HepG2 (cell line): ENCODE measurements around the gene FAM110D. TPM values are rescaled to one million over a fixed set of nuclear protein-coding genes. Genes with fewer than 3 reads are reported as not detected.

Experiments
- ARID5B ChIP-seq: IDR thresholded peaks from 2 replicates; pipeline ENCODE4 v1.4.0; 2020; ENCODE audit warnings: mild to moderate bottlenecking, missing genetic modification reagents
- ATF6 ChIP-seq: sonication (generic); formaldehyde crosslinking; conservative IDR thresholded peaks from 2 replicates; pipeline ENCODE4 v1.4.0; 2020; ENCODE audit warnings: missing genetic modification reagents
- CTCF ChIP-seq: sonication (generic); formaldehyde crosslinking; IDR thresholded peaks from 2 replicates; pipeline ENCODE4 v1.5.0; 2020; ENCODE audit warnings: mild to moderate bottlenecking, missing genetic modification reagents, moderate library complexity
- FOXA3 ChIP-seq: IDR thresholded peaks from 2 replicates; pipeline ENCODE4 v1.6.1; 2016; ENCODE audit warnings: missing genetic modification reagents, missing compliant biosample characterization
- HES4 ChIP-seq: sonication (generic); formaldehyde crosslinking; IDR thresholded peaks from 2 replicates; pipeline ENCODE4 v1.9.0; 2021; ENCODE audit warnings: mild to moderate bottlenecking, missing genetic modification reagents, borderline replicate concordance
- KLF16 ChIP-seq, 2 experiments: sonication (generic) in 1 of 2; formaldehyde crosslinking in 1 of 2; IDR thresholded peaks; 2 replicates each; pipeline versions ENCODE4 v1.6.1 to v1.8.0; 2016 to 2023; ENCODE audit warnings: missing genetic modification reagents in 2 of 2, missing compliant biosample characterization in 1 of 2
- NFIC ChIP-seq: IDR thresholded peaks from 2 replicates; pipeline ENCODE4 v1.6.1; 2012; ENCODE audit warnings: mild to moderate bottlenecking, low read length, inconsistent platforms
- PPARG ChIP-seq: conservative IDR thresholded peaks from 2 replicates; pipeline ENCODE4 v1.6.1; 2016; ENCODE audit warnings: missing biosample characterization, missing genetic modification reagents
- RAD21 ChIP-seq: fragments of 450-650 bp; formaldehyde crosslinking; IDR thresholded peaks from 2 replicates; pipeline ENCODE4 v1.5.0; 2020; ENCODE audit warnings: mild to moderate bottlenecking
- SMC3 ChIP-seq: IDR thresholded peaks from 2 replicates; pipeline ENCODE4 v1.6.1; 2011; ENCODE audit warnings: low read length, improper control_type of control experiment
- SP1 ChIP-seq, 2 experiments: fragments of 450-650 bp in 1 of 2; sonication (generic) in 1 of 2; formaldehyde crosslinking in 1 of 2; IDR thresholded peaks; 2 replicates each; pipeline versions ENCODE4 v1.4.0 to v1.6.1; 2016 to 2020; ENCODE audit warnings: missing genetic modification reagents in 1 of 2
- STAG1 ChIP-seq: sonication (generic); formaldehyde crosslinking; IDR thresholded peaks from 2 replicates; pipeline ENCODE4 v1.4.0; 2020; ENCODE audit warnings: missing genetic modification reagents
- THAP11 ChIP-seq: IDR thresholded peaks from 2 replicates; pipeline ENCODE4 v1.6.1; 2016; ENCODE audit warnings: missing biosample characterization, missing genetic modification reagents
- YEATS2 ChIP-seq: sonication (generic); formaldehyde crosslinking; IDR thresholded peaks from 2 replicates; pipeline ENCODE4 v1.4.0; 2020; ENCODE audit warnings: missing genetic modification reagents, borderline replicate concordance
- ZKSCAN5 ChIP-seq: sonication (generic); formaldehyde crosslinking; IDR thresholded peaks from 2 replicates; pipeline ENCODE4 v1.5.1; 2020; ENCODE audit warnings: mild to moderate bottlenecking, missing genetic modification reagents
- ZNF225 ChIP-seq: sonication (generic); formaldehyde crosslinking; IDR thresholded peaks from 2 replicates; pipeline ENCODE4 v1.4.0; 2020; ENCODE audit warnings: mild to moderate bottlenecking, missing genetic modification reagents
- ZNF33A ChIP-seq: sonication (generic); formaldehyde crosslinking; IDR thresholded peaks from 2 replicates; pipeline ENCODE4 v1.5.1; 2020; ENCODE audit warnings: missing genetic modification reagents, mild to moderate bottlenecking, moderate library complexity, borderline replicate concordance
- ZNF567 ChIP-seq: sonication (generic); formaldehyde crosslinking; IDR thresholded peaks from 2 replicates; pipeline ENCODE4 v1.8.1; 2023; ENCODE audit warnings: mild to moderate bottlenecking, missing genetic modification reagents, borderline replicate concordance
- ZUFSP ChIP-seq: sonication (generic); formaldehyde crosslinking; IDR thresholded peaks from 2 replicates; pipeline ENCODE4 v1.9.0; 2021; ENCODE audit warnings: missing genetic modification reagents, mild to moderate bottlenecking, borderline replicate concordance
- polyA plus RNA-seq, 8 experiments: library from polyadenylated mRNA; depleted of rRNA in 3 of 8; stranded (reverse) in 7 of 8; unstranded in 1 of 8; fragments of >200 nt; fragmentation: Illumina TruSeq in 4 of 8; extraction: Trizol in 4 of 8; gene quantifications; 2 replicates each; pipeline versions ENCODE4 v1.2.1 to v1.2.3, GENCODE V29; 2011 to 2016; ENCODE audit warnings: low read depth in 4 of 8, missing spikeins in 1 of 8, mixed read lengths in 1 of 8; ENCODE audit not compliant: insufficient read depth in 1 of 8
- total RNA-seq, 5 experiments: library from RNA; depleted of rRNA; stranded (reverse); fragments of >200 nt; fragmentation: Illumina TruSeq; extraction: Trizol; gene quantifications; 2 replicates each; pipeline ENCODE4 v1.2.3, GENCODE V29; 2016; ENCODE audit warnings: low read depth in 1 of 5

FAM110D gene
- total and polyA plus RNA-seq, 2 of the 13 experiments (the other 11 are each of a cell fraction or from before 2014, with no cell fraction given), result not detected

GRCh38 chr1:26145041-26145959, 13.6 kb upstream of the FAM110D start (continued):
- 0 out of 2 replicates have a peak, but pooled peaks have one; percentile 35 for TF ChIP-seq ARID5B (CRISPR knock-in tag)
- TF ChIP-seq THAP11, result 0 out of 2 replicates have a peak, but pooled peaks have one; percentile 23
- TF ChIP-seq ZKSCAN5 (CRISPR knock-in tag), result no peak
- 0 out of 4 replicates have a peak, but pooled peaks of 1 of the 2 experiments have one; percentile 30 for TF ChIP-seq KLF16 (CRISPR knock-in tag; IDR thresholded peaks at IDR 0.05)
- no peak for TF ChIP-seq ZUFSP
- no peak for TF ChIP-seq ATF6
- 0 out of 2 replicates have a peak, but pooled peaks have one; percentile 47 for TF ChIP-seq ZNF567 (CRISPR knock-in tag)
- no peak for TF ChIP-seq ZNF225
- TF ChIP-seq SMC3, result peak; percentile 90
- TF ChIP-seq STAG1 (CRISPR knock-in tag), result peak; percentile 81
- no peak for TF ChIP-seq SP1 (IDR thresholded peaks at IDR 0.05)
- no peak for TF ChIP-seq SP1 (CRISPR knock-in tag; IDR thresholded peaks at IDR 0.05)
- peak; percentile 87 for TF ChIP-seq CTCF (CRISPR knock-in tag)
- no peak for TF ChIP-seq HES4 (CRISPR knock-in tag)
- TF ChIP-seq YEATS2 (CRISPR knock-in tag), result 0 out of 2 replicates have a peak, but pooled peaks have one; percentile 35
- no peak for TF ChIP-seq ZNF33A
- 0 out of 2 replicates have a peak, but pooled peaks have one; percentile 23 for TF ChIP-seq FOXA3 (CRISPR knock-in tag)
- no peak for TF ChIP-seq NFIC
- TF ChIP-seq PPARG (CRISPR knock-in tag), result 0 out of 2 replicates have a peak, but pooled peaks have one; percentile 25
- peak; percentile 83 for TF ChIP-seq RAD21 (CRISPR knock-in tag)
